Muscle of leg (tissue), 11 donors: ENCODE results near the gene UBL3. TPM values are rescaled to one million over a fixed set of nuclear protein-coding genes. Genes with fewer than 3 reads are reported as not detected.

Experiments used
- DNase-seq: peaks from one replicate; pipeline ENCODE4 v3.0.0; 2013
- H3K27ac ChIP-seq: one replicate; pipeline ENCODE4 v1.5.1; 2013; ENCODE audit warnings: mild to moderate bottlenecking, low read length, control low read depth
- H3K27me3 ChIP-seq: one replicate; pipeline ENCODE4 v1.6.1; 2013; ENCODE audit warnings: low read length; ENCODE audit not compliant: control insufficient read depth, insufficient read depth
- H3K36me3 ChIP-seq: one replicate; pipeline ENCODE4 v1.6.1; 2013; ENCODE audit warnings: low read length; ENCODE audit not compliant: control insufficient read depth, insufficient read depth
- H3K4me1 ChIP-seq: one replicate; pipeline ENCODE4 v1.6.1; 2013; ENCODE audit warnings: low read length; ENCODE audit not compliant: control insufficient read depth, insufficient read depth
- H3K4me3 ChIP-seq: one replicate; pipeline ENCODE4 v1.5.1; 2013; ENCODE audit warnings: low read length, control low read depth
- H3K9me3 ChIP-seq: replicated peaks from 2 replicates; pipeline ENCODE4 v1.6.1; 2013; ENCODE audit warnings: low read depth, low read length; ENCODE audit not compliant: control insufficient read depth
- WGBS: methylation state at CpG from one replicate; pipeline ENCODE4 v1.1.5; 2013; ENCODE audit warnings: missing lambda C conversion rate; ENCODE audit not compliant: insufficient coverage; 5-methylcytosine and 5-hydroxymethylcytosine counted together
- polyA plus RNA-seq, 8 donors: library from polyadenylated mRNA; unstranded; fragments of 120-200 nt; gene quantifications; one replicate each; pipeline versions ENCODE4 v1.2.1 to v1.2.3, GENCODE V29; 2013; ENCODE audit warnings: inconsistent platforms in 1 of 8, low replicate concordance in 1 of 8; ENCODE audit not compliant: insufficient read length in 8 of 8, insufficient read depth in 1 of 8
- total RNA-seq: library from RNA; stranded (reverse); fragments of 120-200 nt; gene quantifications from one replicate; pipeline ENCODE4 v1.2.4, GENCODE V29; 2013

Gene UBL3
- total and polyA plus RNA-seq, 9 donors: 14.0 to 33.6 (median 25.3) TPM

DNA sequence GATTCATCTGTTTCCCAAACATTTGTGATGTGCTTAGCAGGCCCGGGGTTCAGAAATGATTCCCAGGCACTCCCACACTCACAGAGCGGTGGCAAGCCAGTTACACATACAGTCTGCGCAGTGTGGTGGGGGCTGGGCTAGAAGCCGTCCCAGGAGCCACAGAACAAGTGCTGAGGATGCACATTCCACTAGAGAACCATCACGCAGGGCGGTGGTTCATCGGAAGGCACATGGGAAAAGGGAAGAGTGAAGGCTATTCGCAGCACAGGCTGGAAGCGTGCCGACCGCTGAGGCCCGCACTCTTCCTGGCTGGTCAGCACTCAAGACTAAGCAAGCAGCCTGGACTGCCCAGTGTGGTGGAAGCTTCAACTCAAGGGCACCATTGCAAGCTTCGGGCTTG, 128.7 kb downstream of the UBL3 start:
- no peaks in the 10 kb centered on the region for H3K9me3 ChIP-seq
- no peaks in the 10 kb centered on the region for H3K27me3 ChIP-seq
- H3K4me3 ChIP-seq: no peak overlapping the region
- WGBS: 87% methylated on average over 10 of the region's 13 CpGs
- H3K36me3 ChIP-seq: no peaks in the 10 kb centered on the region
- H3K4me1 ChIP-seq: no peaks in the 10 kb centered on the region
- no peak for DNase-seq
- H3K27ac ChIP-seq: no peak overlapping the region

DNA sequence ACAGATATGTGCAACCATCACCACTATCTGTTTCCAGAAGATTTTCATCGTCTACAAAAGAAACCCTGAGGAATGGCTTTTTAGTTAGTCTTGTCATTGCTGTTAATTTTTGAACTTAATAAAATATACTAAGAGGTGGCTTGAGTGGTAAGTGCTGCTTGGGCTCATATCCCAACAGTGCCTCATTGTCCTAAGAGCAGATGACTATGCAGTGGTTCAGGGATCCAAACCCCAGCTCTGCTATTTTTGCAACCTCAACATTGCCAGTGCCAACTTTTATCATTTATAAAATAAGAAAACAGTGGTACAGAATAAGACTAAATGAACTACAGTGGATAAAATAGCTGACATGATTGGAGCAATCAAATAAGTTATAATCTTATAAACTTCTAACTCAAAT, 131.7 kb downstream of the UBL3 start:
- Histone ChIP-seq H3K36me3 (no peaks in the 10 kb centered on the region), H3K27ac (no peak overlapping the region), H3K27me3 (no peaks in the 10 kb centered on the region), H3K9me3 (peaks cover 5% of the 10 kb centered on the region), H3K4me1 (no peaks in the 10 kb centered on the region), H3K4me3 (no peak overlapping the region)
- no CpG with 5 or more reads among the region's 1 CpG for WGBS
- no peak for DNase-seq

DNA sequence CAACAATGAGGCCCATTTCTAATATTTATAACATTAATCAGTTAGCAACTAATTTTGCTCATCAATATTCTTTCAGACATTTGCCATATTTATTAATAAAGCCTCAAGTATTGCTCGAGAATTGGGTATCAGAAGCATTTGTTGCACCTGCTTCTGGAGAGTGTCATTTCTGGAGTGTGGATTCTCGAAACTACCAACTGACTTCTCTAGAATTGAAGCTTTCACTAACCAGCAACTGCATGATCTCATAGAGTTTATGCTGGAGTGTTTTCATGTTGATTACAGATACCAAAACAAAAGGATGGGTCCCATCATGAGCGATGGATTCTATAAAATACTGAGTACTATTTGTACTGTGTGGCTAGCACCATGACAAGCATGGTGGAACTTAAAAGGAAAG, 133.9 kb downstream of the UBL3 start:
- DNase-seq: no peak
- H3K4me1 ChIP-seq: no peaks in the 10 kb centered on the region
- H3K27ac ChIP-seq: no peak overlapping the region
- H3K27me3 ChIP-seq: no peaks in the 10 kb centered on the region
- no peak overlapping the region for H3K4me3 ChIP-seq
- no peaks in the 10 kb centered on the region for H3K36me3 ChIP-seq
- peaks cover 6% of the 10 kb centered on the region for H3K9me3 ChIP-seq
- WGBS: 83% methylated on average over 1 of the region's 3 CpGs
